Karpas-422 (cell line): ENCODE measurements around the gene RTL10. TPM values are rescaled to one million over a fixed set of nuclear protein-coding genes. Genes with fewer than 3 reads are reported as not detected.

Source experiments
- DNase-seq: peaks from one replicate; pipeline ENCODE4 v3.0.0-alpha.2; 2015
- H2AFZ ChIP-seq: fragments of 200-600 bp; sonication (generic); 2 replicates; pipeline ENCODE4 v1.6.1; 2014; ENCODE audit warnings: antibody characterized with exemption, low read length, mixed read lengths
- H3K27ac ChIP-seq: fragments of 200-600 bp; sonication (generic); 2 replicates; pipeline ENCODE4 v1.5.1; 2014; ENCODE audit warnings: mild to moderate bottlenecking, low read length, moderate library complexity
- H3K27me3 ChIP-seq: fragments of 200-600 bp; sonication (generic); 2 replicates; pipeline ENCODE4 v1.6.1; 2014; ENCODE audit warnings: low read length, mixed read lengths
- H3K36me3 ChIP-seq: fragments of 200-600 bp; sonication (generic); 2 replicates; pipeline ENCODE4 v1.6.1; 2014; ENCODE audit warnings: low read length, mixed read lengths; ENCODE audit not compliant: insufficient read depth
- H3K4me1 ChIP-seq: fragments of 200-600 bp; sonication (generic); 2 replicates; pipeline ENCODE4 v1.6.1; 2014; ENCODE audit warnings: mild to moderate bottlenecking, low read length, mixed read lengths
- H3K4me2 ChIP-seq: fragments of 200-600 bp; sonication (generic); 2 replicates; pipeline ENCODE4 v1.6.1; 2014; ENCODE audit warnings: low read length, low read depth, mild to moderate bottlenecking; ENCODE audit not compliant: poor library complexity, severe bottlenecking
- H3K4me3 ChIP-seq: fragments of 200-600 bp; sonication (generic); 2 replicates; pipeline ENCODE4 v1.5.1; 2014; ENCODE audit warnings: mild to moderate bottlenecking, antibody characterized with exemption, low read length, mixed read lengths
- H3K79me2 ChIP-seq: fragments of 200-600 bp; sonication (generic); 2 replicates; pipeline ENCODE4 v1.6.1; 2014; ENCODE audit warnings: mild to moderate bottlenecking, low read length, mixed read lengths
- H3K9ac ChIP-seq: fragments of 200-600 bp; sonication (generic); 2 replicates; pipeline ENCODE4 v1.6.0; 2014; ENCODE audit warnings: low read length
- H3K9me2 ChIP-seq: fragments of 200-600 bp; sonication (generic), shearing (Covaris generic); replicated peaks from 2 replicates; pipeline ENCODE4 v1.6.0; 2014; ENCODE audit warnings: mild to moderate bottlenecking, low read length, moderate library complexity; ENCODE audit not compliant: insufficient read depth
- H3K9me3 ChIP-seq: fragments of 300-700, 200-600 bp; sonication (generic); 2 replicates; pipeline ENCODE4 v1.6.1; 2014; ENCODE audit warnings: low read length, mixed read lengths
- H4K20me1 ChIP-seq: fragments of 200-600 bp; sonication (generic); 2 replicates; pipeline ENCODE4 v1.6.1; 2014; ENCODE audit warnings: mild to moderate bottlenecking, antibody characterized with exemption, low read length, low read depth; ENCODE audit not compliant: insufficient read depth
- total RNA-seq: library from RNA; depleted of rRNA; stranded (reverse); fragments of >200 nt; shearing (Covaris generic); gene quantifications from 2 replicates; pipeline ENCODE4 v1.2.3, GENCODE V29; 2014; ENCODE audit warnings: low replicate concordance

Gene RTL10
- total RNA-seq, 1 experiment from 2014 or later, result 6.5 TPM

DNA sequence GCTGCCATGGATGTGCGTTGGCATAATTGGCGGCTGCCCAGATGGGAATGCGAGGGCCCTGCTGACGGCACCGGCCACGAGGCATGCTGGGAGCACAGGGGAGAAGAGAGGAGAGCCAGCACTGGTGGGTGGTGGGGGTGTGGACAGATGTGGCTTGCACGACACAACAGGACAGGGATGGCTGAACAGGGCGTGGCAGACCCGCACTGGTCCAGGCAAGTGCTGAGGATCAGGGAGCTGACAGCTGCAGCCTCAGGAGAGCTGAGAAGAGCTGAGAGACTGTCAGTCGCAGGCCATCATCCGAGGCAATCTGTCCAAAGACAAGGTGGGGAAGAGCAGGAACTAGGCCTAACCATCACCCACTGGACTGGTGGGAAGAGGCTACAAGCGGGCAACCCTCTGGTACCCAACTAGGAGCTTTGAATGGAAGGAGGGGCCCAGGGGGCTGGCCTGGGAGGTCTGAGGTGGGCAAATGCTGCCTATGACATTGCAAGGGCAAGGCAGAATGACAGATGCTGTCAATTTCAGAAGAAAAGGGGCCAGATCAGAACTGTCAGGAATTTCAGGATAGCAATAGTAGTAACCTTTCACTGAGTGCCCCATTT, 2.4 kb downstream of the RTL10 start:
- no peak overlapping the region; the same call in 1 of the 2 replicates for H3K4me3 ChIP-seq
- no peak overlapping the region for H2AFZ ChIP-seq
- H3K36me3 ChIP-seq, result no peaks in the 10 kb centered on the region; the same call in 1 of the 2 replicates
- peak overlapping the region; percentile 91 for H3K4me2 ChIP-seq
- H3K79me2 ChIP-seq, result peaks cover 49% of the 10 kb centered on the region
- no peaks in the 10 kb centered on the region for H3K9me3 ChIP-seq
- no peaks in the 10 kb centered on the region for H3K27me3 ChIP-seq
- H4K20me1 ChIP-seq, result peaks cover 14% of the 10 kb centered on the region; the same call in 1 of the 2 replicates
- no peaks in the 10 kb centered on the region for H3K9me2 ChIP-seq
- DNase-seq, result no peak
- H3K27ac ChIP-seq, result no peak overlapping the region
- peak overlapping the region; percentile 98; the same call in 1 of the 2 replicates for H3K9ac ChIP-seq
- H3K4me1 ChIP-seq, result peaks cover 18% of the 10 kb centered on the region

DNA sequence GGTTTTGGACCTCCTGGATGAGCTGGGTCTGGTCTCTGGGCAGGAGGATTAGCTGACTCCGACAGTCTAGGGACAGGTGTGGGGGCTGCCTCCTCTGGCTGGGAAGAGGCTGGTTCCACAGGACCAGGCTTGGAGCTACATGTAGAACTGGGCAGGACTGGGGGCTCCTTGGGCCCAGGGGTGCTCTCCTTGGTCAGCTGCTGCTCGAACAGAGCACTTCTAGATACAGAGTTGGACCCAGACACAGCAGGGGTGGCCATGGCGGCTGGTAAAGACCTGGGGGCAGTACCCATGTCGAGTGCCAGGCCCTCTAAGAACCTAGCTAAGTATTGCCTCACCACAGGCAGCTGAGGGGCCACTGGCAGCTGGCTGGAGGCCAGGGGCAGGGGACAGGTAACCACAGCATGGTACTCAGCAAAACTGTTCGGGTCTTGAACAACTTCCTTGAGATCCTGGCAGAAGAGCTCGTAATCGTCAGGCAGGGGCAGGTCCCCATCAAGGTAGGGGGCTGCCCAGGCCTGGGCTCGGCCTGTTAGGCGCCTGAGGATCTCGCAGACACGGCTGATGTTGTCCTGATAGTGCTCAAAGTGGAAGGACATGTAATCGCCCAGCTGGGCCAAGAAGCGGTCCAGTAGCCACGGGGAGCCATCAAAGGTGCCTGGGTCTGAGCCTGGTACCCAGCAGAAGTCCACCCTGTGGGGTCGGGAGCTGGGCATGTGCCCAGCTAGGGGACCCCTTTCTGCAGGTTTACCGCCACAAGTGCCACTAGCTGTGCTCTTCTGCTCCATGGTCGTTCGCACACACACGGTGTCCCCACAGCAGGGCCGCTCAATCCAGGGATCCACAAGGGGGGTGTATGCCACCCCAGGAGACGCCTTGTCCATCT, 3.1 kb downstream of the RTL10 start:
- no peak overlapping the region for H3K4me2 ChIP-seq
- no peaks in the 10 kb centered on the region for H3K9me3 ChIP-seq
- H2AFZ ChIP-seq, result no peak overlapping the region
- H3K27me3 ChIP-seq, result no peaks in the 10 kb centered on the region
- H3K27ac ChIP-seq, result no peak overlapping the region
- peaks cover 49% of the 10 kb centered on the region for H3K79me2 ChIP-seq
- no peaks in the 10 kb centered on the region; the same call in 1 of the 2 replicates for H3K36me3 ChIP-seq
- H3K9ac ChIP-seq, result no peak overlapping the region
- no peak overlapping the region for H3K4me3 ChIP-seq
- peaks cover 14% of the 10 kb centered on the region; the same call in 1 of the 2 replicates for H4K20me1 ChIP-seq
- no peaks in the 10 kb centered on the region for H3K9me2 ChIP-seq
- no peak for DNase-seq
- peaks cover 18% of the 10 kb centered on the region for H3K4me1 ChIP-seq

DNA sequence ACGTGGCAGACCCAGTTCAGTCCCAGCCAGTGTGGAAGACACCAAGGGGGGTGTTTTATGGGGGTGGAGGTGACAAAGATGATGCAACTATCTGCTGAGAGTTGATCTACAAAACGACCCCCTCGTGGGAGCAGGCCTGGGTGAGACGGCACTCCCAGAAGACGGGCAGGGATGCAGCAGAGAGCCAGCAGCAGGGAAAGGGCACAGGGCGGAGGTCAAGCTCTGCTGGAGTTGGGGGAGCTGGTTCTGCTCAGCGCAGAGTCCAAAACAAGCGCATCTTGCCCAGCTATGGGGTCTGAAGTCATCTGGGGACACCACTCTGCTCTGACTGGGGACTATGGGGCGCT, 3.9 kb downstream of the RTL10 start:
- Histone ChIP-seq H4K20me1 (peaks cover 14% of the 10 kb centered on the region; the same call in 1 of the 2 replicates), H2AFZ (no peak overlapping the region), H3K4me2 (no peak overlapping the region), H3K9me2 (no peaks in the 10 kb centered on the region), H3K4me3 (no peak overlapping the region), H3K9ac (no peak overlapping the region), H3K9me3 (no peaks in the 10 kb centered on the region), H3K27me3 (no peaks in the 10 kb centered on the region), H3K4me1 (peaks cover 13% of the 10 kb centered on the region), H3K79me2 (peaks cover 43% of the 10 kb centered on the region), H3K36me3 (no peaks in the 10 kb centered on the region; the same call in 1 of the 2 replicates), H3K27ac (no peak overlapping the region)
- DNase-seq, result no peak

DNA sequence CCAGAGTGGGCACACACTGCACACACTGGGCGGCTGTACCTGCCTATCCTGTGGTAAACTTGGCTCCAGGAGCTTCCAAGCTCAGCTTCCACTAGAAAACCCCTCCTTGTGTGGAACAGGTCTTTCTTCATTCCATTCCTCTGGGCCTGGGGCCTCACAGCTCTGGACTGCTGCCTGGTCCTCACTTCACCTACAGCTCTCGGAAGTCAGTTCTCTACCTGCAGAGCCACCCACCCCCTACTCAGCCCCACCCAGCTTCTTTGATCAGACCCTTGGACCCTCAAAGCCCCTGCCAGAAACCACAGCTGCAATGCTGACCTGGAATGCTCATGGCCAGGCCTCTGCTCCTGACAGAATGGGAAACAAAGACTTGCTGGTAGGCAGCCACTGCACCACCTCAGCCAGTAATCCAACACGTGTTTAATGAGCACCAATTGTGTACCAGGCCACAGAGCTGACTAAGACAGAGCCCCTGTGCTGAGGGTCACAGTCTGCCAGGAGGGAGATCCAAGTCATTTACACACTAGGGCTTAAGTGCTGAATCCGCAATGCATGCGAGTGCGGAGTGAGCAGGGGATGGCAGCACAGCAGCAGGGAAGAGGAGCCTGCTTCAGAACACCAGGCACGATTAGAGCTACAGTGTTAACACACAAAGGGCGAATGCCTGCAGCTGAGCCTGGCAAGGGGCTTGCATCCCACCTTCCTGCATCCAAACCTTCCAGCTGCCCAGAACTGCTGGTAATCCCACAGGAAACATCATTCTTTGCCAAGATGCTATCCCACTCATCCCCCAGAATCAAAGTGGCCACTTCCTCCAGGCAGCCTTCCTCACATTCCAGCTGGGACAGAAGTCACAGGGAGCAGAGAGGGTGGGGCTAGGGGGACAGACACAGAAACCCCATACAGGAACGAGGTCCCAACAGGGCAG, 4.6 kb downstream of the RTL10 start:
- H2AFZ ChIP-seq, result no peak overlapping the region
- no peaks in the 10 kb centered on the region for H3K9me2 ChIP-seq
- H3K9ac ChIP-seq, result no peak overlapping the region
- no peak for DNase-seq
- H3K36me3 ChIP-seq, result no peaks in the 10 kb centered on the region; the same call in 1 of the 2 replicates
- no peaks in the 10 kb centered on the region for H3K27me3 ChIP-seq
- H4K20me1 ChIP-seq, result peaks cover 14% of the 10 kb centered on the region; the same call in 1 of the 2 replicates
- no peaks in the 10 kb centered on the region for H3K9me3 ChIP-seq
- H3K4me1 ChIP-seq, result peaks cover 11% of the 10 kb centered on the region
- no peak overlapping the region for H3K4me3 ChIP-seq
- no peak overlapping the region for H3K4me2 ChIP-seq
- H3K27ac ChIP-seq, result no peak overlapping the region
- H3K79me2 ChIP-seq, result peaks cover 37% of the 10 kb centered on the region

DNA sequence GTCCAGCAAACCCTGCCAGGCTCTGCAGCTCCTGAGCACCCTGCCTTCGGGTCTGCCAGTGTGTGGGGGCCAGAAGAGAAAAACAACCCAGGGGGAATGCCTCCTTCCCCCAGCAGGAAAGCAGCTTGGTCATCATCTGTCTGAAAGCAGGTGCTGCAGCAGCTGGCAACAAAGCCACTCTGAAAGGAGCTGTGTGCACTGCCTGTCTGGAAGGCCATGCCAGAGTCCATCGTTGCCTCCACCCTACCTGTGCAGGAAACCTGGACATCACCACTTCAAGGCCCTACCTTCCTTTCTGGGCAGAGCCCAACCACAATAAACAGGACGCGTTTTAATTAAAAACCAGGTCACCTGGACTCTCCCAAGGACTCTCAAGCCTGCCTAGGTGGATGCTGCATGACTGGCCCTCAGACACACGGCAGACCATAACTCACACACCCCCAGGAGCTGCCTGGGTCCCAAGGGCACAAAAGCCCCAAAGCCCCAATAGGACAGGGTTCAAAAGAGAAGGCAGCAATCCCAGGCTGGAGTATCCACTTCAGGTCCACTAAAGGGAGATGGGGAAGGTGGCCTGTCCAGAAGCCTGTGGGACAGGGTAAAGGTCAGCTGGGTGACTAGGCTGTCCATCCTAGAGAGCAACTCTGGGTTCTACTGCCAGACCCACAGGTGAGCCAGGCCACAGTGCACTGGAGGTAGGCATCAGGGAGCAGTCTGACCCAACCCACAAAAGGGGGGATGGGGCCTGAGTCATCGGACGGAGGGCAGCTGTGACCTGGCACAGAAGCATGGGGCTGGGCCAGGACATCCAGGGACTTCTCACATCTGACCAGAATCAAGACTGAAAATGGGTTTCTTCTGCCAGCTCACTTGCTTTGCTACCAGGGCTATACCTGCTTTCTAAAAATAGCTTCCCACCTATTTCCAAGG, 6.1 kb downstream of the RTL10 start:
- Histone ChIP-seq H3K9ac (no peak overlapping the region), H3K9me2 (no peaks in the 10 kb centered on the region), H3K4me2 (no peak overlapping the region), H3K36me3 (no peaks in the 10 kb centered on the region; the same call in 1 of the 2 replicates), H3K9me3 (no peaks in the 10 kb centered on the region), H4K20me1 (peaks cover 25% of the 10 kb centered on the region; the same call in 1 of the 2 replicates), H3K4me3 (no peak overlapping the region), H3K79me2 (peaks cover 25% of the 10 kb centered on the region), H3K4me1 (peaks cover 10% of the 10 kb centered on the region), H3K27me3 (no peaks in the 10 kb centered on the region), H2AFZ (no peak overlapping the region), H3K27ac (no peak overlapping the region)
- no peak for DNase-seq

DNA sequence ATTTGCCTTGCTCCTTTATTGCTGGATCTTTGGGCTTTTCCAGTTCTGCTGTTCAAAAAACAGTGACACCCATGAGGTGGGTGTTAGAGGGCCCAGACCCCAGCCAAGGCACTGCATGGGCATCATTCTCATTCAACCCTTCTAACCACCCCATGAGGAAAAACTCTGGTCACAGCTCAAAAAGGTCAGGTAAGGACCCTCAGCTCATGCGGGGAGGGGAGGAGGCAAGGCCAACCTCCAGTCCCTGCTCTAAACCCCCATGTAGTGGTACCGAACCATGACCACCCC, 7.4 kb downstream of the RTL10 start:
- Histone ChIP-seq H3K4me2 (no peak overlapping the region), H3K9me3 (no peaks in the 10 kb centered on the region), H3K79me2 (peaks cover 12% of the 10 kb centered on the region), H2AFZ (no peak overlapping the region), H4K20me1 (0 out of 2 replicates have a peak, but pooled peaks cover 13% of the 10 kb centered on the region), H3K9me2 (no peaks in the 10 kb centered on the region), H3K9ac (no peak overlapping the region), H3K27me3 (no peaks in the 10 kb centered on the region), H3K36me3 (no peaks in the 10 kb centered on the region; the same call in 1 of the 2 replicates), H3K4me3 (no peak overlapping the region), H3K4me1 (no peaks in the 10 kb centered on the region), H3K27ac (no peak overlapping the region)
- no peak for DNase-seq

DNA sequence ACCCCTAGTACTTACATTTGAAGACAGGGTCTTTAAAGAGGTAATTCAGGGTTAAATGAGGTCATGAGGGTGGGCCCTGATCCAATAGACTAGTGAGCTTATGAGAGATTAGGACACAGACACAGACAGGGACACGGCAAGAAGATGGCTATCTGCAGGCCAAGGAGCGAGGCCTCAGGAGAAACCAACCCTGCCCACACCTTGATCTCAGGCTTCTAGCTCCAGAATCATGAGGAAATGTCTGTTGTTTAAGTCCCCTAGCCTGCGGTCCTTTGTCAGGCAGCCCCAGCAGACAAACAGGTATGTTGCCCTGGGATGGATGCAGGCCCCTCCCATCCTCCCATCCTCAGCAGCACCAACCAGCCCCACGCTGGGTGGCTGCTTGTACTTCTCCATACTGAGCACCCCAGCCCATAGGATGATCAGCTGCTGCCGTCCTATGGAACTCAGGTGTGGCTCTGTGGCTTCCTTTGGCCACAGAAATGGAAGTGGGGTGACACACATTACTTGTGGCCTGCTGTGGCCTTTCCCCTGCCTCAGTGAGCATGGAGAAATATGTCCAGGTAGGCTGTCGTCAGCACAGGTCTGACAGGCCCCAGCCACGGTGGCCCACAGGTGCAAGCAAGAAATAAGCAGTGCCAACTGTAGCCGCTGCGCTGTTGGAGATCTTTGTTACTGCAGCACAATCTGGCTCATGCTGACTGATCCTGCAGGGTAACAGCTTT, 7.9 kb downstream of the RTL10 start:
- Histone ChIP-seq H2AFZ (no peak overlapping the region), H3K9me3 (no peaks in the 10 kb centered on the region), H3K9me2 (no peaks in the 10 kb centered on the region), H3K4me1 (peaks cover 4% of the 10 kb centered on the region), H3K4me3 (no peak overlapping the region), H4K20me1 (0 out of 2 replicates have a peak, but pooled peaks cover 13% of the 10 kb centered on the region), H3K4me2 (no peak overlapping the region), H3K27ac (no peak overlapping the region), H3K9ac (no peak overlapping the region), H3K36me3 (no peaks in the 10 kb centered on the region; the same call in 1 of the 2 replicates), H3K27me3 (no peaks in the 10 kb centered on the region), H3K79me2 (peaks cover 7% of the 10 kb centered on the region; the same call in 1 of the 2 replicates)
- DNase-seq, result no peak
